GM12878 (cell line): ENCODE data around the gene CTNNBL1. TPM values are rescaled to one million over a fixed set of nuclear protein-coding genes. Genes with fewer than 3 reads are reported as not detected.

Experiments used
- ATAC-seq: fragments of 200-7000 bp; cut with Tn5 transposase; 3 replicates; pipeline ENCODE4 v1.9.1; 2020; ENCODE audit warnings: mild to moderate bottlenecking, moderate library complexity
- BruUV-seq: library from RNA; stranded (reverse); fragments of 400-500 nt; replicated peaks from 2 replicates; lab custom pipeline; 2021; lab: Mats Ljungman, UMichigan
- CTCF ChIA-PET: fragments of 300-600 bp; sonication (Branson Sonifier 250); formaldehyde crosslinking; extraction: SDS; loops from one replicate; lab custom pipeline; 2021; ENCODE audit warnings: inconsistent platforms; lab: Yijun Ruan, JAX
- POLR2A ChIA-PET: fragments of 350-600 bp; formaldehyde crosslinking; extraction: SDS; loops from one replicate; lab custom pipeline; 2021; ENCODE audit warnings: inconsistent platforms; lab: Charles Lee
- RAD21 ChIA-PET: fragments of 300-600 bp; sonication (Branson Sonifier 250); formaldehyde crosslinking; loops from one replicate; lab custom pipeline; 2023; ENCODE audit warnings: antibody characterized with exemption; ENCODE audit not compliant: unreplicated experiment; lab: Charles Lee
- SMC1A ChIA-PET: fragments of 300-600 bp; sonication (Branson Sonifier 250); formaldehyde crosslinking; loops from one replicate; lab custom pipeline; 2023; ENCODE audit not compliant: unreplicated experiment, uncharacterized antibody; lab: Charles Lee
- DNase-seq: peaks from one replicate; pipeline ENCODE4 v3.0.0-alpha.2; 2011; ENCODE audit warnings: low read depth, low spot score
- FAIRE-seq: peaks from 3 replicates; lab custom pipeline; 2011; peaks lifted over from hg19 to GRCh38; lab: Jason Lieb, UNC
- H2AFZ ChIP-seq: 2 replicates; pipeline ENCODE4 v1.6.0; 2011; ENCODE audit warnings: low read depth, low read length, control low read depth; ENCODE audit not compliant: control insufficient read depth
- H3K27ac ChIP-seq: 2 replicates; pipeline ENCODE4 v1.5.1; 2011; ENCODE audit warnings: control low read depth; ENCODE audit not compliant: control insufficient read depth, insufficient read depth
- H3K27me3 ChIP-seq, 2 experiments: replicated peaks in 1 of 2; 2 replicates each; pipeline versions ENCODE4 v1.6.0 to v1.6.1; 2011; ENCODE audit warnings: low read length in 1 of 2; ENCODE audit not compliant: control insufficient read depth in 2 of 2, insufficient read depth in 2 of 2
- H3K36me3 ChIP-seq, 2 experiments: 2 replicates each; pipeline ENCODE4 v1.5.1; 2011; ENCODE audit warnings: low read length in 1 of 2; ENCODE audit not compliant: control insufficient read depth in 2 of 2, insufficient read depth in 2 of 2
- H3K4me1 ChIP-seq: 2 replicates; pipeline ENCODE4 v1.6.1; 2011; ENCODE audit warnings: mild to moderate bottlenecking, low read length, moderate library complexity, mixed read lengths; ENCODE audit not compliant: control insufficient read depth, insufficient read depth
- H3K4me2 ChIP-seq: 2 replicates; pipeline ENCODE4 v1.6.0; 2011; ENCODE audit warnings: control low read depth; ENCODE audit not compliant: control insufficient read depth, insufficient read depth
- H3K4me3 ChIP-seq: fragments of 200-600 bp; sonication (generic); 2 replicates; pipeline ENCODE4 v1.5.1; 2016
- H3K79me2 ChIP-seq: 2 replicates; pipeline ENCODE4 v1.6.0; 2011; ENCODE audit warnings: low read length; ENCODE audit not compliant: control insufficient read depth, insufficient read depth
- H3K9ac ChIP-seq: 2 replicates; pipeline ENCODE4 v1.8.0; 2011; ENCODE audit warnings: low read length, control low read depth, mixed read lengths; ENCODE audit not compliant: control insufficient read depth, insufficient read depth
- H3K9me3 ChIP-seq: replicated peaks from 3 replicates; pipeline ENCODE4 v1.5.1; 2011; ENCODE audit warnings: mild to moderate bottlenecking, low read length; ENCODE audit not compliant: control insufficient read depth, insufficient read depth
- H4K20me1 ChIP-seq: 2 replicates; pipeline ENCODE4 v1.6.0; 2011; ENCODE audit not compliant: control insufficient read depth, insufficient read depth
- CBX3 ChIP-seq: fragments of 200-600 bp; sonication (generic); IDR thresholded peaks from 2 replicates; pipeline ENCODE4 v1.6.1; 2016; ENCODE audit warnings: low read depth, borderline replicate concordance
- CREB1 ChIP-seq: IDR thresholded peaks from 2 replicates; pipeline ENCODE4 v1.6.1; 2012; ENCODE audit warnings: low read depth, mild to moderate bottlenecking, inconsistent platforms
- E2F8 ChIP-seq: fragments of 450-650 bp; IDR thresholded peaks from 2 replicates; pipeline ENCODE4 v1.6.1; 2018; ENCODE audit warnings: mild to moderate bottlenecking, low read depth, moderate library complexity; ENCODE audit not compliant: partially characterized antibody
- MTA3 ChIP-seq: IDR thresholded peaks from 2 replicates; pipeline ENCODE4 v1.6.1; 2012; ENCODE audit warnings: low read length, inconsistent platforms, borderline replicate concordance
- NRF1 ChIP-seq: conservative IDR thresholded peaks from 2 replicates; pipeline ENCODE4 v1.6.1; 2011; ENCODE audit warnings: mild to moderate bottlenecking, low read depth, low read length, improper control_type of control experiment
- PAX5 ChIP-seq: IDR thresholded peaks from 2 replicates; pipeline ENCODE4 v1.6.1; 2011; ENCODE audit warnings: low read depth, low read length, borderline replicate concordance
- PBX3 ChIP-seq: IDR thresholded peaks from 2 replicates; pipeline ENCODE4 v1.6.1; 2011; ENCODE audit warnings: mild to moderate bottlenecking, low read depth, low read length, moderate library complexity; ENCODE audit not compliant: insufficient replicate concordance
- RAD21 ChIP-seq: IDR thresholded peaks from 2 replicates; pipeline ENCODE4 v1.6.1; 2011; ENCODE audit warnings: mild to moderate bottlenecking, low read depth, low read length, moderate library complexity; ENCODE audit not compliant: insufficient read depth
- REST ChIP-seq: IDR thresholded peaks from 2 replicates; pipeline ENCODE4 v1.6.1; 2012; ENCODE audit warnings: mild to moderate bottlenecking, low read depth, low read length
- SPI1 ChIP-seq: IDR thresholded peaks from 2 replicates; pipeline ENCODE4 v1.6.1; 2011; ENCODE audit warnings: low read depth, mild to moderate bottlenecking, low read length, moderate library complexity, borderline replicate concordance; ENCODE audit not compliant: insufficient read depth
- SRF ChIP-seq, 2 experiments: IDR thresholded peaks; 2 replicates each; pipeline ENCODE4 v1.6.1; 2011; ENCODE audit warnings: low read depth in 2 of 2, low read length in 2 of 2, mild to moderate bottlenecking in 1 of 2, moderate library complexity in 1 of 2
- ZNF217 ChIP-seq: fragments of 450-650 bp; IDR thresholded peaks from 2 replicates; pipeline ENCODE4 v1.6.1; 2017; ENCODE audit warnings: antibody characterized with exemption, mild to moderate bottlenecking
- ZNF687 ChIP-seq: fragments of 450-650 bp; IDR thresholded peaks from 2 replicates; pipeline ENCODE4 v1.6.1; 2017; ENCODE audit warnings: mild to moderate bottlenecking, moderate library complexity
- WGBS: methylation state at CpG from one replicate; pipeline ENCODE4 v1.1.6; 2016; ENCODE audit warnings: low lambda C conversion rate; ENCODE audit not compliant: insufficient replicate concordance, insufficient coverage; ENCODE audit errors: missing lambda C conversion rate; 5-methylcytosine and 5-hydroxymethylcytosine counted together
- in situ Hi-C: fragments of 300-500 bp; cut with MboI; formaldehyde crosslinking; loops from 9 replicates; pipeline ENCODE4 v1.14.3; 2018; ENCODE audit warnings: mixed read lengths
- intact Hi-C: fragments of 100-400 bp; cut with micrococcal nuclease; formaldehyde crosslinking; loops from one replicate; pipeline ENCODE4 v1.14.2; 2022; ENCODE audit not compliant: unreplicated experiment
- polyA plus RNA-seq, 11 experiments: library from polyadenylated mRNA; depleted of rRNA in 4 of 11; unstranded in 6 of 11; stranded (reverse) in 5 of 11; fragments of >200 nt; fragmentation: Nextera tagmentation in 4 of 11; fragmentation: Illumina TruSeq in 1 of 11; extraction: Ambion mirVana in 4 of 11; extraction: Trizol in 1 of 11; gene quantifications; 1 replicate in 1 of 11; 2 replicates in 10 of 11; pipeline versions ENCODE4 v1.2.1 to v1.2.3, GENCODE V29; 2011 to 2016; ENCODE audit warnings: inconsistent platforms in 2 of 11, missing spikeins in 2 of 11, low read depth in 1 of 11
- total RNA-seq, 4 experiments: library from RNA; depleted of rRNA in 3 of 4; stranded (reverse); fragments of >200 nt in 3 of 4; fragmentation: Illumina TruSeq in 1 of 4; extraction: Trizol in 1 of 4; gene quantifications; 2 replicates each; pipeline versions ENCODE4 v1.2.1 to v1.2.3, GENCODE V29; 2013 to 2021

The CTNNBL1 gene
- total and polyA plus RNA-seq, 10 of the 15 experiments (the other 5 are each of a cell fraction or from before 2014, with no cell fraction given), result 43.1 to 102 (median 67.8) TPM

- H3K27ac ChIP-seq, result no peak overlapping the region
- no peaks in the 10 kb centered on the region; the same call in 1 of the 2 replicates for H4K20me1 ChIP-seq
- intact Hi-C loops (no loop called here), in situ Hi-C loops (no loop called here)
- no peak for TF ChIP-seq RAD21
- TF ChIP-seq PBX3, result no peak
- TF ChIP-seq ZNF687, result no peak
- no peak for TF ChIP-seq CBX3
- TF ChIP-seq ZNF217, result no peak
- TF ChIP-seq E2F8, result no peak
- TF ChIP-seq SPI1, result no peak
- TF ChIP-seq SRF (IDR thresholded peaks at IDR 0.05; ENCODE audit: low read depth in 2 of 2, low read length in 2 of 2), result no peak
- no peak for TF ChIP-seq MTA3
- no peak for TF ChIP-seq PAX5
- no peak for TF ChIP-seq REST
- TF ChIP-seq CREB1, result no peak
- TF ChIP-seq NRF1, result no peak
- no peaks in the 10 kb centered on the region for H3K9me3 ChIP-seq
- H3K4me2 ChIP-seq, result no peak overlapping the region
- FAIRE-seq (no peak), ATAC-seq (no peak), DNase-seq (no peak)
- 83% methylated on average over 4 of the region's 4 CpGs for WGBS
- ChIA-PET POLR2A (no interaction called here), CTCF (interaction anchor here (0.9 kb wide), 1 partner anchor 9 kb away, joined by 4 read pairs; no protein-coding TSS in a partner anchor), RAD21 (no interaction called here), SMC1A (no interaction called here)
- no peaks in the 10 kb centered on the region for H3K36me3 ChIP-seq
- no peak overlapping the region for H3K9ac ChIP-seq
- H3K4me3 ChIP-seq, result no peak overlapping the region
- H2AFZ ChIP-seq, result no peak overlapping the region
- peaks cover 6% of the 10 kb centered on the region for H3K79me2 ChIP-seq
- H3K27me3 ChIP-seq, result no peaks in the 10 kb centered on the region
- BruUV-seq, result no TSS peak
- H3K4me1 ChIP-seq, result no peaks in the 10 kb centered on the region
Observed at GRCh38 chr20:37713396-37713795, 19.6 kb downstream of the CTNNBL1 start.
